ENCODE measurements around the gene RASGEF1C.

RASGEF1C gene

DNA sequence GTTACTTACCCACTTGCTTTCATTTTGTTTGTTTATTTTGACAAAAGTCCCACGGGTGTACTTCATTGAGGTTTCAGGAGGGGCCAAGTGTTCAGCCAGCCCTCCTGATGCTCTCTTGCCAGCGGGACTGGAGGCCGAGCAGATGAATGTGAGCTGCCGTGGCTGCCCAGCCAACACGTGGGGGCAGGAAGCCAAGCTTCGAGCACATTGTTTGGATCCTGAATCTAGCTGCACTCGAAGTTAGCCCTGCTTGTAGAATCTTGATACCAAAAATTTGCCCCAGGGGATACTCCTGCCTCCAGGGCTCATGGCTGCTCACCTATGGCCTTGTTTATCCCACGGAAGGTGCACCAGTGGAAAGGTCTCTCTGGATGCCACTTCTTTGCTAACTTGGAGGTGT lies 49.3 kb downstream of the RASGEF1C start:
- DNase-seq (ENCODE audit: low spot score): no peak

DNA sequence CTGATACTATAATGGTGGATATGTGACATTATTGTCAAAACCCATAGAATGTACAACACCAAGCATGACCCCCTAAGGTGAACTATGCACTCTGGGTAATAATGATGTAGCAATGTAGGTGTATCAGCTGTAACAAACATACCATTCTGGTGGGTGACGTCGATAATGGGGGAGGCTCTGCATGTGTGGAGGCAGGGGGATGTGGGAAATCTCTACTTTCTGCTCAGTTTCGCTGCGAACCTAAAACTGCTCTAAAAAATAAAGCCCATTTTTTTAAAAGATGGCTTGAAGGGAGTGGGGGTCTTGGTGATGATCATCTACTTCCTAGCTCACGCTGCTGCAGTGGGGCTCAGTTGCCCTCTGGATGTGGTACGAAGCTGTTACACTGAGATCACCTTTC lies 51.1 kb downstream of the RASGEF1C start:
- DNase-seq (ENCODE audit: low spot score): no peak

DNA sequence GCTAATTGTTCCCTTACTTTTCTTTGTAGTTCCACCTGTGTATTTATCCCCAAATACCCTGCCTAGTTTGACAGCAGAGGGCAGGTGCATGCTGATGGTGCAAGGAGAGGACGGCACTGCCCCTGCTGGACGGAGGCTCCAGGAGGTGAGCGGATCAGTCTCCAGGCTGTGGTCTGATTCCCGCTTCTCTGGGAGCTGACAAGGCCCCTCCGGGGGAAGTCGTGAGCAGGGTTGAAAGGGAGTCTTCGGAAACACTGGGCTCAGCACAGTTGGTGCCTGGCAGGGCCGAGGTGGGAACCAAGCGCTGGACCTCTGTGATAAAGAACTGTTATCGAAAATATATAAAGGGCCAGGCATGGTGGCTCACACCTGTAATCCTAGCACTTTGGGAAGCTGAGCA lies 52.9 kb downstream of the RASGEF1C start:
- no peak for DNase-seq (ENCODE audit: low spot score)

DNA sequence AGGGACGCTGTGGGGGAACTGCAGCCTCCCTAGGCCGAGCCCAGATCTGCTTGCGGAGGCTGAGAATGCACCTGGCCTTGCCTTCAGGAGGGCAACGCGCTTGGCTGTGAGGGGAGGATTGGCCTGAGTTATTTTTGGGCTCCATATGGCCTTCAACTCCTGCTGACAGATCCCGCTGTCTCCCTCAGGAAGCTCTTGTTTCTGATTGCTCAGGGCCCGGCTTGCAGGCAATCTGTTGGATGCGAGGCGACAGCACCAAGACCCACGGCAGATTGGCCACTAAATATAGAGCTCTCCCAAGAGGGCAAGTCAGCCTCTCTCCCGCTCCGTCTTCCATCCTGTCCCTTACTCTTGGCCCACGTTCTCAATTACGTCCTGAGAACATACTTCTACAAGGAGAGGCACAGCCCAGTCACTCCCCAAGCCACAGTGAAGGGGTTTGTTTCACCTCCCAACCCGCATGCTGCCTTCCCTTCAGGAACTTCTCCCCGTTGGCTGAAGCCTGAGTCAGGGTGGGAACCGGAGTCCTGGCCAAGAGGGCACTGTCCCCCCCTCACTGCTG lies 53.6 kb downstream of the RASGEF1C start:
- no peak for DNase-seq (ENCODE audit: low spot score)

DNA sequence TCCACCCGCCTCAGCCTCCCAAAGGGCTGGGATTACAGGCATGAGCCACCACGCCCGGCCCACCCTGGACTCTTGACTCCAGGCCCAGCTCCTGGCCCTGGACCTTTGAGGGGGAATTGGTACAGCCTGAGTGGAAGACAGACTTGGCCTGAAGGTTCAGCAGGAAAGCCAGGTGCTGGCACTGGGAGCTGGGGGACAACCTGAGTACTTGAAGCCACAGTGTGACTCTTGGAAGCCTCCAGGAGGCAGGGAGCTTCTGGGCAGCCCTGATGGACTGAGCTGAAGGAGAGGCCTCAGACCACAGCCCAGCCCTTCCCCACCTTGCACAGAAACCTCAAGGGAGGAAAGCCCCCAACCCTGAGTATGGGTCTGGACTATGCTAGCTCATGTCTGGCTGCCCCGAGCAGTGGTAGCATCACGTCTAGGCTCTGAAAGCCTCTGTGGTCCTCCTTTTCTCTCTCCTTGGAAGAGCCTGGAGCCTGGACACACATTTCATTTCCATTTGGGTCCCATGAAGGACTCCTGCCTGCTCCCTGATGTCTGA lies 54.1 kb downstream of the RASGEF1C start:
- DNase-seq (ENCODE audit: low spot score): no peak

DNA sequence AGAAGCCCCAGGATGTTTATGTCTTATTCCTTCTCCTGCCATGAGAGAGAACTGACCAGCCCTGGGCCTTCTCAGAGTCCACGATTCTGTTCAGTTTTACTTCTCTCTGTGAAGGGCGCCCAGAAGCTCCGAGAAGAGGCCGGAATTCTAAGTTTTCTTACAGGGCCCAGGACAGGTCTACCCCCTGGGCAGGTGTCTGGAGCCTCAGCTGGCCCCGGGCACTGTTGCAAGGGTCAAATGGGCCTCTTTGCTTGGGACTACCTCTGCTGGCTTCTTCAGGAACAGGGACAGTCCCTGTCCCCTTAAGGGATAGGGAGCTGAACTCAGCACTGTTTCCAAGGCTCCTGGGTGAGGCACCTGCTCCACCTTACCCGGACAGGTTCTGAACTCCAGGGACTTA lies 55.0 kb downstream of the RASGEF1C start:
- DNase-seq (ENCODE audit: low spot score): no peak

DNA sequence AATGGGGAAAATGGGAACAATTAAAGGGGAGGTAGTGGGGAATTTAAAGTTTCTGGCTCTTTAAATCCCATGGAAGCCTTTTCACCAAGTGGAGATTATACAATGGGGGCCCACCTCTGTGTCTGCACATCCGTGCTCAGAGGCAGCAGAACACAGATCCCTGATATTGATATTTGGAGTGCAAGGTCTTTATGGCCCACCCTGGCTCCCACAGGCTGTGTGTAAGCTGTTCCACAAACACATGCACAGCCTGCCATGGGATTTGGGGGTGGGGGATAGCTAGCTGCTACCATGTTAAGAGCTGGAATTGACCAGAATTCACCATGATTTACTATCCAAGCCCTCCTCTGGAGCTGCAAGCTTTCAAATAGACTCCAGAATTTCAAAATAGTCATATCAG lies 55.9 kb downstream of the RASGEF1C start:
- DNase-seq (ENCODE audit: low spot score): no peak

DNA sequence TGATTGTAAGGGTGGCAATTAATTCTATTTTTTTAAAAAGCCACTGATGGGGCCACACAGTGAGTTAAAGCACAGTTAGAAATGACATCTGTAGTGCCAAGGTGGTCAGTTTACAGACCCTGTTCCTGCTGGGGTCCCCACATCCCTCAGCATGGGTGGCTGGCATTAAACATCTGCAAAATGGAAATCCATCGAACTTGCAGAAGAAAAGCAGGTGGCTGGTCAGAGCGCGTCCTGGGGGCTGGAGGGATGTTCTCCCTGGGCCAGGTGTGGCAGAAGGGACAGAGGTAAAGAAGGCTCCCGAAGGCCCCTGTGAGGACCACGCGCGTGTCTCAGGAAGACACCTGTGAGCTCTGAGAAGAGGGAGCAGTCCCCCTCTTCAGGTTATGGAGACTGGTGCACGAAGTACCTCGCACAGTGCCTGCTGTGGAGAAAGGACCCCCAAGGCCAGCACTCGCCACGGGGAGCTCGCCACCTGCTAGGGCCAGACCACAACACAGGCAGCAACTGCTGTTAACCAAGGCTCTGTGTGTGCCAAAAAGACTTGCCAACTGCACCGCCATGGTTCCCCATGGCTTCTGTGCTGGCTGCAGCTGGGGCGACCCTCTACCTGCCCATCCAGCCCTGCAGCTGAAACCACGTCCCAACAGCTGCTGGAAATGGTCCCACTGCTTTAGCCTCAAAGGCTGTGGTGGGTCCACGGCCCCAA lies 65.2 kb downstream of the RASGEF1C start:
- DNase-seq (ENCODE audit: low spot score): no peak

DNA sequence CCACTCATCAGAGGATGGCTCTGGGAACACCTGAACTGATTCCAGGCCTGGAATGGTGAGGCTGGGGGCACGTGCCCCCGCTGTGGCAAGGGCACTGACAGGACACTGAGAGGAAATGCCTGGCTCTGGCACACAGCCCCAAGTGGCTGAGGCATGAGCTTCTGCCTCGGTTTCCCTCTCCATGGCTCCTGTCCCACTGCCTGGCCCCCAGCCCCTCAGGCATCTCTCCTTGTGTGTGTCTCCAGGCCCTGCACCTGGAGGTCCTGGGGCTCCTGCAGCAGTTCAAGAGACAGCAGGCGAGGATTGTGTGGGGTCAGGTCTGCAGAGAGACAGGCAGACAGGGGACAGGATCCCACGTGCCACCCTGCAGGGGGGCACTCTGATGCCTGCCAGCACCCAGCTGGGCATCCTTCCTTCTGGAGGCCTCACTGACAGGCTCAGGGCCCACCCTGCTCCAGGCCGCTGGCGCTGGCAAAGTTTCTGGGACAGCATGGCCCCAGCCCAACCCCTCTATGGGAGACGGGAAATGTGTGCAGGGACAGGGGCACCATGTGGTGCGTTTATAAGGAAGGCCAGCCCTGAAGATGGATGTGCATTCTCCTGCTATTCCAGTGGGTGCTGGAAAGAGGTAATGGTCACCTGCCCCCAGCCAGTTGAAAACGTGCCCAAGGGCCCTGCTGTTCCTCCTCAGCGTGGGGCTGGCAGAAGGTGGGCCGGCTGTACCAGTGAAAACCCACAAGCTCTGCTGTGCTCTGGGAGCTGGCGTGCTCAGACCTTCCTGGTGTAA lies 66.0 kb downstream of the RASGEF1C start:
- no peak for DNase-seq (ENCODE audit: low spot score)

DNA sequence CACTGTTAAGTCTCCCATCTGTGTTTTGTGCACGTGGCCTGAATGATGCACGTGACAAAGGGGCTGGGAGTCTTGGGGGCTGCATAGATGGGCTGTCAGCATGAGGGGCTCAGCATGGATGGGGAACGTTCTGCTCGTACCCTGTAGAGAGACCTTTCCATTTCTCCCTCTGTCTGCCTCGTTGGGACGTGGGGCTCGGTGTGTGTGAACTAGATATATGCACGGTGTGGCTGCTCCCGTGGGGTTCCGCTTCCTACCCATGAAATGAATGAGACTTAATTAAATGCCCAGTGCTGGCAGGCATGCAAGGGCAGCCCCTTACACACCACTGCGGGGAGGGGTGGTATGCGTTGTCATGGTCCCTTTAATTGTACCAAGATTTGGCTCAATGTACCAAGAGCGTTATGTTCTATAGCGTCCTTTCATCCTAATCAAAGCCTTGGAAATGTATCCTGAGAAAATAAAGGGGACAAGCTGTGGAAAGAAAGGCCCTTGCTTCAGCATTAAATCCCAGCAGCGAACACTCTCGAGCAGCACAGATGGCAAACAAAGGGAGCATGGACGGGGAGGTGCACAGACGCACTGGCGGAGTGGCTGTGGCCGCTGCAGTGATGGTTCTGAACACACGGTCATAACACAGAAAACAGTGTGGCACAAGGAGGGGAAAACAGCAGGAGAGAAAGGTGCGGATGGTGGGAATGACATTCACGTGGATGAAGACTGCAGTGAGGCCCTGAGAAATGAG lies 66.8 kb downstream of the RASGEF1C start:
- DNase-seq (ENCODE audit: low spot score): no peak

DNA sequence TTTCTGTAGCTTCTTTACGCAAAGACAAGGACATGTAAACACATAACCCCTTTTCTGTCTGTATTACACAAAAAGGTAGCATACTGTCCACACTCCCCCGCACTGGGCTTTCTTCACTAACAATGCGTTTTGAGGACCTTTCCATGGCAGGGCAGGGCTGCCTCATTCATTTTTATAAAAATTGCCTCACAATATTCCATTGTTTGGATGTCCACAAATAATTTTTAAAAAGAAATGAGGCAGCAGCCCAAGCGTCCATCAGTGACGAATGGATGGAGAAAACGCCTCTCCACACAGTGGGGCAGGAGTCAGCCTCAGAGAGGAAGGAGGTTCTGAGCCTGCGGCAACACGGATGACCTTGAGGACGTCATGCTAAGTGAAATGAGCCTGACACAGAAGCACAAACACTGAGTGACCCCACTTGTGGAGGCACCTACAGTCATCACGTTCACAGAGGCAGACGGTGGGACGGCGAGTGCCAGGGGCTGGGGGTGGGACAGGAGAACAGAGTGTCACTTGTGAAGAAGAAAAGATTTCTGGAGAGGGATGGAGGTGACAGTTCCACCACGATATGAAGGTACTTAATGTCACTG lies 67.8 kb downstream of the RASGEF1C start:
- DNase-seq (ENCODE audit: low spot score): no peak

DNA sequence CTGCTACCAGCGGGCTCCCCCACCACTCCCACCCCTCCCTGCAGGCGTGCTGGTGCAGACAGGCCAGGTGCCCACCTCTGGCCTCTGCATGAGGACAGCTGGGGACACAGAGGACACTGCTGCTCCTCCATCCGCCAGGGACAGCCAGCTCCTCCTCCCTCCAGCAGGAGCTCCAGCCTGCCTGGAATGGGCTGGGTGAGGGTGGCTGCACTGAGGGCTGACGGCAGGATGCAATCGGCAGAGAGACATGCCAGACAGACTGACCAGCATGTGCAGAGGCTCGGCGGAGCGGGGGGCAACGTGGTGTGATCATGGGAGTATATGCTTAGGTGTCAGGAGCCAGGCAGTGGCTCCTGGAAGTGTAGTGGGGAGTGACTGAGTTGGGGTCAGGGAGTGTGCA lies 68.4 kb downstream of the RASGEF1C start:
- DNase-seq (ENCODE audit: low spot score): no peak

DNA sequence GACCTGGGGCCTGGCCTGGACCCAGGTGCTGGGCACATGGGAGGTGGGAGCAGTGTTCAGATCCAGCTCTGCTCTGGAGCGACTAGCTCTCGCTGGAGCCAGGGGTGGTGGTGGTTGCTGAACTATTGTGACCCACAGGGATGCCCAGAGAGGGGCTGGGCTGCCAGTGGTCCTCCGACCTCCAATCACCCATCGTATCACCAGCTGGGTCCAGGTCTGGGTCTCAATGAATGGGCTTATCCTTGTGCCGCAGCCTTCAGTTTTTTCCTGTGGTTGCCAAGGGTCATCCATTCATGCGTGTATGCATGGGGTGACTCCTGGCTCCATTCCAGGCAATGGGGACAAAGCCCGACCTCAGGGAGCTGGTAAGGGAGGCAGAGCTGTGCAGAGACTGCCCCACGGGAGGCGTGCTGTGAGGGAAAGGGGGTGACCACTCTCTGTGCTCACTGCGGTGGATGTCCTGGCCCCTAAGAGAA lies 68.9 kb downstream of the RASGEF1C start:
- no peak for DNase-seq (ENCODE audit: low spot score)

DNA sequence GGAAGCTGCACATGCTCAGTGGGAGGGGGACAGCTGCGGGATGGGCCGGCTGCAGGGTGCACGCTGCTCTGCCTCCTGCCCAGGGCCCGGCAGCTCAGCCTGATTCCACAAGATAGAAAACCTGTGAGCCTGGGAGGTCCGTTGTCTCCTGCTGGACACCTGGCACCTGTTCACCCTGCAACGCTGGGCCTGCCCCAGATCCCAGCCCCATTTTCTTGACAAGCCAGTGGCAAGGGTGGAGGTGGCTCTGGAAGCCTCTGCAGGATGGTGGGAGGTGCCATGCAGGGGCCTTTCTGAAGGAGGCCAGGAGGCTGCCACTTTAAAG lies 69.3 kb downstream of the RASGEF1C start:
- no peak for DNase-seq (ENCODE audit: low spot score)

DNA sequence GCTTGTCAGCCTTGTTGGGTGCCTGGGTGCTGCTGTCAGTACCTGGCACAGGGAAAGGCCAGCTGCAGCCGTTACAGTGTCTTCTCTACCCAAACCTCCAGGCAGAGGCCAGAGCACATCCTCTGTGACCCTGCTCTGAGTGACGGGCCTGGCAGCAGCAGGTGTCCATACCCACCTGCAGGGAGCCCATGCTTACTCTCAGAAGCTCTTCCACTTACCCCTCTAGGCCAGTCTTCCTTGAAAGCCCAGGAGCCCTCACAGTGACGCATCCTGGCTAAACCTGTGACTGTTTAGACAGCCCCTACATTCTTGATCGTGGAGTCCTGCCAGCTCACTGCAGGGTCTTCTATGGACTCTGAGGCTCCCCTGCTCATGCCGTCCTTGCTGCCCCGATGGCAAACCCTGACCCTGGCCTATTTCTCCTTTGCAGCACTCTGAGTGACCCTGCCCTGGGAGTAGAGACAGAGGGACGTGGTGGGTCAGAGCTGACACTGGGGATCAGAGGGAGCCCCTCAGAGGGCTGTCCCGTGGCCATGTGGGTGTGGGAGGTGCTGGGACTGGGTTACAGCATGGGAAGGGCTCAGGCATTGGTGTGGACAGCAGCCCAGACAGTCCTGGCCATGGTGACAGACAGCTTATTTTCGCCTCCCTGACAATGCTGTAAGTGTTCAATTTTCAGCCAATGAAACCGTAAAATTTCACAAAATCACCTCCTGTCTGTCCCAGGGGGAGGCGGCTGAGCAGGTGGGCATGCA lies 69.9 kb downstream of the RASGEF1C start:
- no peak for DNase-seq (ENCODE audit: low spot score)

DNA sequence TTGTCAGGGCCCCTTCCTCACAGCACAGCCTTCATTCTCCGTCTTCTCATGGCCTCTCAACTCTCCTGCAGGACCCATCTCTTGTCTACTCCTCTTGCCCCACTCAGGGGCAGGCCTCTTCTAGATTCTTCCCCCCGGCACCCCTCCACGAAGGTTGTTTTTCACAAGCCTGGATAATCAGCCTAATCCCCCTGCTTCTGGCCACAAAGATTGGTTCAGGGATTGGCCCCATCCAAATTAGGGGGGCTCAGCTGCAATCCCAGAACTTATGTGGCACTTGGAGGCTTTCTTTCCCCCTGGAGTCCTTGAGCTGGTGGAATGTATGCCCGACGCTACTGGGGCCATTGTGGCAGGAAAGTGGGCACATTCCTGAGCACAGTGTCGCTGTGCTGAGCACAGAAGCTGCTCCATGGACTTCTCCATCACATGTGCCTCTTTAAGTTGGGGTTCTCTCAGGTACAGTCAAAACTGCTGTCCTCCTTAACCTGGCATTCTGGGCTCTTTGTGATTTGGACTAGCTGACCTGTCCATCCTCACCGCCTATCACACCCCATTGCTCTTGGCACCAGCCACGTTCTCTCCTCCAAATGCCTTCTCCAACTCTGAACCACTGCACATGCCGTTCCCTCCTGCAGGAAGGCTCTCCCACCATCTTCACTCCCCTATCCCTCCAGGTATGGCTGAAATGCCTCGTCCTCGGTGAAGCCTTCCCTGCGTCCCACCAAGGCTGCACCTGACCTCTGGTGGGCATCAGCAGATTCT lies 70.6 kb downstream of the RASGEF1C start:
- DNase-seq (ENCODE audit: low spot score): no peak

DNA sequence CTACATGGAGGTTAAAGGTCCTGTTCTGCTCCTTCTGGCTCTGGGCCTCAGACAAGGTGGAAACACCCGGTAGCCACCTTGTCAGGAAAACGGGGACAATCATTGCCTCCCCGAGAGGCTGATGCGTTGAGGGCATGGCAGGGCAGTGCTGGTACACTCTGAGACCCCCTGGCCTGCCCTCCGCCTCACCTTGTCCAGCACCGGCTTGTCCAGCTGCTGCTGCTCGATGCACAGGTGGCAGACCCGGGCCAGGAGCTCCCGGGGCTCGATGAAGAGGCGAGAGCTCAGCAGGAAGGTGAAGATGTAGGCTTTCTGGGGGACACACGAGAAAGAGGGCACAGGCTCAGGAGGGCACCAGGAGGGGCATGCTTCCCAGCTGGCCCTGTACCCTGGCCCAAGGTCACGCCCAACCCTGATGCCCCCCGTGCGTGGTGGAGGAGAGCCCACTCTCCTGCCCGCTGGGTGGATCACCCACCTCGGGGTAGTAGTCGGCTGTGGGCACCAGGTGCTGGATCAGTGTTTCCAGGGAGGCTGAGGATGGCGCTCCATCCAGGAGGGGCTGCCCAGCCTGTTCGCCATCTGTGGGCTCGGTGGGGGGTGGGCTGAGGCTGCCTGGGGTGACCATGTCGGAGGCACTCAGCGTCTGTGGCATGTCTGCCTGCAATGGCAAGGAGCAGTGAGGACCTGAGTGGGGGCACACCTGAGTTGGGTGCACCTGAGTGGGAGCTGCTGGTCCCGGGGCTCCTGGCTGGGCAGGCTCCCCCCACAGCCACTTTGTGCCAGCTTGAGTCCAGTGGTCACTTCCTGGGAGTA lies 71.4 kb downstream of the RASGEF1C start:
- no peak for DNase-seq (ENCODE audit: low spot score)

DNA sequence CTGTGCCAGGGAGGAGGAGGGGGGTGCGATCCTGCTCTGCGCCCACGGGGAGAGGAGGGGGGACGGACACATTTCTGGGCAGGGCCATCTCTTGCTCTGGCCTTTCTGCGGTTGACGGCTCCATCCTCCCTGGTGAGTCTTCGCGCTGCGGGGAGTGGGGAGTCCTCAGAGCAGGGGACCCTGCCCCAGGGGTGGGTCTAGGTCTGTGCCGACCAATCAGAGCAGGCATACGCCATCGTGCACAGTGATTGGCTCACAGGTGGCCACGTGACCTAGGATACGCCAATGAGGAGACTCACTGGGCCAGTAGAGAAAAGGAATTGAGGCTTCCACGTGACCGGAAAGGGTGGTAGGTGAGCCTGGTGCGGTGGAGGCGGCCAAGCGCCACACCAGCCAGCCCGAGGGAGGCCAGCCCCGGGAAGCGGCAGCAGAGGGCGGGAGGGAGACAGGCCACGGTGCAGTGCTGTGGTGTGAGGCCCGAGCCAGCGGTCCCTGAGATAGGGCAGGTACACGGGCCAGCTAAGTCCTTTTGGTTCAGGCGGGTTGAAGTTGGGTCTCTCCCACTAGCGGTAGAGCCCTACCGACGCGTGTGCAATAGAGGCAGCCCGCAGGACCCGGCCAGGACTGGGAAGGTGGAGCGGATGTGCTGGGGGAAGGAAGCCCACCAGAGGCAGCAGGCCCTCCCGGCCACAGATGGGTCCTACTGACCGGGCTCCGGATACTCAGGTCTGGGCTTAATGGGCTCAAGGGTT lies 72.2 kb downstream of the RASGEF1C start:
- DNase-seq (ENCODE audit: low spot score): no peak
